ENCODE data around the gene PPP6R3.

DNA sequence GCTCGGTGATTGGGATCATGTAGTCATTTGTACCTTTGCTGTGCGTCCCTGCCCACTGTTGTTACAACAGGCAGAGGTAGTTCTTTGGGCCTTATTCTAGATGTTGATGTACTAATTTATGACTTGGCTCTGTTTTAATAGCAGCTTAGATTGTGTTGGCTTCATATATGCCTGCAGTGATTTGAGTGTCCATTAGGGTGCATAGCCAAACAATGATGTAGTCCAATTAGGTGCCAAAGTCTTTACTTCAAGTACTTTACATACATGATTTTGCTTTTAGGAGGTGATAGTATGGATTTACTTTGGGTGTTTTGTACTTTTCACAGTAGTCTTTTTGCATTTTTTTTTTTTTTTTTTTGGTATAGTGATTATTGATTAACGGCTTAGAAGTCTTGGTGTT, 46.4 kb downstream of the PPP6R3 start:
- TF ChIP-seq, protein P1, sequence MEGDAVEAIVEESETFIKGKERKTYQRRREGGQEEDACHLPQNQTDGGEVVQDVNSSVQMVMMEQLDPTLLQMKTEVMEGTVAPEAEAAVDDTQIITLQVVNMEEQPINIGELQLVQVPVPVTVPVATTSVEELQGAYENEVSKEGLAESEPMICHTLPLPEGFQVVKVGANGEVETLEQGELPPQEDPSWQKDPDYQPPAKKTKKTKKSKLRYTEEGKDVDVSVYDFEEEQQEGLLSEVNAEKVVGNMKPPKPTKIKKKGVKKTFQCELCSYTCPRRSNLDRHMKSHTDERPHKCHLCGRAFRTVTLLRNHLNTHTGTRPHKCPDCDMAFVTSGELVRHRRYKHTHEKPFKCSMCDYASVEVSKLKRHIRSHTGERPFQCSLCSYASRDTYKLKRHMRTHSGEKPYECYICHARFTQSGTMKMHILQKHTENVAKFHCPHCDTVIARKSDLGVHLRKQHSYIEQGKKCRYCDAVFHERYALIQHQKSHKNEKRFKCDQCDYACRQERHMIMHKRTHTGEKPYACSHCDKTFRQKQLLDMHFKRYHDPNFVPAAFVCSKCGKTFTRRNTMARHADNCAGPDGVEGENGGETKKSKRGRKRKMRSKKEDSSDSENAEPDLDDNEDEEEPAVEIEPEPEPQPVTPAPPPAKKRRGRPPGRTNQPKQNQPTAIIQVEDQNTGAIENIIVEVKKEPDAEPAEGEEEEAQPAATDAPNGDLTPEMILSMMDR (IDR thresholded peaks at IDR 0.05; ENCODE audit: borderline replicate concordance, extremely low read depth, low read length, poor library complexity, severe bottlenecking) = no peak
- TF ChIP-seq EZH2 (IDR thresholded peaks at IDR 0.05; ENCODE audit: borderline replicate concordance, low read depth, low read length, severe bottlenecking) = no peak
